HUES64 (cell line): ENCODE measurements around the gene C2orf42. TPM values are rescaled to one million over a fixed set of nuclear protein-coding genes. Genes with fewer than 3 reads are reported as not detected.
"Not testable (repeated sequence)": the region's sequence is repeated elsewhere in the genome, so short reads cannot be mapped to it uniquely, and the experiment has no call there.

ENCODE experiments used
- H3K27ac ChIP-seq: 2 replicates; pipeline ENCODE4 v1.7.0; 2013; ENCODE audit warnings: low read depth, low read length, inconsistent platforms
- H3K27me3 ChIP-seq: 2 replicates; pipeline ENCODE4 v1.6.1; 2013; ENCODE audit warnings: mild to moderate bottlenecking, low read length; ENCODE audit not compliant: insufficient read depth
- H3K36me3 ChIP-seq: 2 replicates; pipeline ENCODE4 v1.6.1; 2013; ENCODE audit warnings: mild to moderate bottlenecking, low read length; ENCODE audit not compliant: insufficient read depth
- H3K4me1 ChIP-seq: 2 replicates; pipeline ENCODE4 v1.6.1; 2013; ENCODE audit warnings: mild to moderate bottlenecking, low read length, moderate library complexity; ENCODE audit not compliant: insufficient read depth
- H3K4me3 ChIP-seq: 2 replicates; pipeline ENCODE4 v1.5.1; 2013; ENCODE audit warnings: mild to moderate bottlenecking, low read length, moderate library complexity
- H3K9ac ChIP-seq: 2 replicates; pipeline ENCODE4 v1.6.1; 2013; ENCODE audit warnings: mild to moderate bottlenecking, low read depth, low read length
- H3K9me3 ChIP-seq: 2 replicates; pipeline ENCODE4 v1.6.1; 2013; ENCODE audit warnings: low read depth, low read length; ENCODE audit not compliant: insufficient read depth
- WGBS: fragments of 150-250, 120-280 bp; methylation state at CpG from one replicate; pipeline ENCODE4 v1.1.7; 2013; ENCODE audit warnings: missing lambda C conversion rate; 5-methylcytosine and 5-hydroxymethylcytosine counted together
- polyA plus RNA-seq, 2 experiments: library from polyadenylated mRNA; stranded (reverse); fragments of 50-300 nt; gene quantifications; one replicate each; pipeline ENCODE4 v1.2.3, GENCODE V29; 2013

The C2orf42 gene
- polyA plus RNA-seq (2013, experiment 1 of 2), result 6.0 TPM
- 6.3 TPM for polyA plus RNA-seq (2013, experiment 2 of 2)

GRCh38 chr2:70190418-70191243 lies at the start of gene C2orf42:
C2orf42 (minus strand) TSS chr2:70191019; CDS start chr2:70181985, 9,034 bp downstream.
- H3K27ac ChIP-seq, result peak within 1 kb of the TSS; percentile 88
- H3K9me3 ChIP-seq, result no peaks in the 10 kb centered on the region
- peak within 1 kb of the TSS; percentile 80 for H3K4me3 ChIP-seq
- under 1% methylated on average over 60 of the region's 60 CpGs for WGBS
- H3K4me1 ChIP-seq, result no peaks in the 10 kb centered on the region
- H3K27me3 ChIP-seq, result no peaks in the 10 kb centered on the region
- H3K36me3 ChIP-seq, result no peaks in the 10 kb centered on the region; the same call in 1 of the 2 replicates
- peak within 1 kb of the TSS; percentile 83 for H3K9ac ChIP-seq

- H3K36me3 ChIP-seq, result peaks cover 61% of the 10 kb centered on the region
- H3K4me3 ChIP-seq, result no peak overlapping the region
- H3K9me3 ChIP-seq, result no peaks in the 10 kb centered on the region
- no peak overlapping the region for H3K27ac ChIP-seq
- no peak overlapping the region for H3K9ac ChIP-seq
- H3K27me3 ChIP-seq, result no peaks in the 10 kb centered on the region
- peaks cover 17% of the 10 kb centered on the region for H3K4me1 ChIP-seq
- 87% methylated on average over 2 of the region's 3 CpGs for WGBS
Measured at GRCh38 chr2:70240599-70240998, 49.8 kb upstream of the C2orf42 start.

DNA sequence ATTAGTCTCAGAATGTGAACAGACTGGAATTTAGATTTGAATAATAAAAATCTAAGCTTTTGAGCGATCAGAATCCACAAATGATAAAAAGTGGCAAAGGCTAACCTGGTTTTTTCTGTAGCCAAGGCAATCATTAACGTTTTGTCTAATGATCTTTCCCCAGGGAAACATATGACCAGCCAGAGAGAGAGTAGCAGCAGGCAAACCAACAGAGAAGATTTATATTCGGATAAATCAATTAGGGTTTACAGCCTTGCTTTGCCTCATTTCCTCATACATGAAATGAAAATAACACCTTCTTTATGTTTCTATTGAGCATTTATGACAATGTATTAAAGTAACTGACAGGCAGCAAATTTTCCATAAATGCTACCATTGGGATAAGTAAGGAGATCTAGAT lies 43.1 kb upstream of the C2orf42 start:
- Histone ChIP-seq H3K4me3 (no peak overlapping the region), H3K27ac (no peak overlapping the region), H3K4me1 (no peaks in the 10 kb centered on the region), H3K9ac (no peak overlapping the region), H3K36me3 (peaks cover 83% of the 10 kb centered on the region), H3K9me3 (no peaks in the 10 kb centered on the region), H3K27me3 (no peaks in the 10 kb centered on the region)
- WGBS, result 100% methylated on average over 3 of the region's 3 CpGs

- 96% methylated on average over 2 of the region's 2 CpGs for WGBS
- no peaks in the 10 kb centered on the region for H3K4me1 ChIP-seq
- no peaks in the 10 kb centered on the region for H3K27me3 ChIP-seq
- H3K27ac ChIP-seq, result no peak overlapping the region
- no peak overlapping the region for H3K4me3 ChIP-seq
- H3K36me3 ChIP-seq, result peaks cover 100% of the 10 kb centered on the region
- H3K9ac ChIP-seq, result no peak overlapping the region
- H3K9me3 ChIP-seq, result no peaks in the 10 kb centered on the region
Measured at GRCh38 chr2:70226781-70227180, 36.0 kb upstream of the C2orf42 start.

DNA sequence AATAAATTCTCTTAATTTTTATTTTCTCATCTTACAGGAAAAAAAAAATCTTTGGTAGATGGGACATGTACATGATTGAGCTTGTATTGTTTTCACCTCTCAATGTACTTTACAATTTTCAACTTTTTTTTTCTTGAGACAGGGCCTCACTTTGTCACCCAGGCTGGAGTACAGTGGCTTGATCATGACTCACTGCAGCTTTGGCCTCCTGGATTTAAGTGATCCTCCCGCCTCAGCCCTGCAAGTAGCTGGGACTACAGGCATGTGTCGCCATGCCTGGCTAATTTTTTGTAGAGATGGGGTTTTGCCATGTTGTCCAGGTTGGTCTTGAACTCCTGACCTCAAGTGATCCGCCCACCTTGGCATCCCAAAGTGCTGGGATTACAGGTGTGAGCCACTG lies 32.5 kb upstream of the C2orf42 start:
- H3K27ac ChIP-seq, H3K9me3 ChIP-seq, H3K4me1 ChIP-seq, H3K9ac ChIP-seq, H3K4me3 ChIP-seq, H3K27me3 ChIP-seq: not testable (repeated sequence)
- WGBS, result 94% methylated on average over 3 of the region's 3 CpGs
- H3K36me3 ChIP-seq, result peaks cover 99% of the 10 kb centered on the region

DNA sequence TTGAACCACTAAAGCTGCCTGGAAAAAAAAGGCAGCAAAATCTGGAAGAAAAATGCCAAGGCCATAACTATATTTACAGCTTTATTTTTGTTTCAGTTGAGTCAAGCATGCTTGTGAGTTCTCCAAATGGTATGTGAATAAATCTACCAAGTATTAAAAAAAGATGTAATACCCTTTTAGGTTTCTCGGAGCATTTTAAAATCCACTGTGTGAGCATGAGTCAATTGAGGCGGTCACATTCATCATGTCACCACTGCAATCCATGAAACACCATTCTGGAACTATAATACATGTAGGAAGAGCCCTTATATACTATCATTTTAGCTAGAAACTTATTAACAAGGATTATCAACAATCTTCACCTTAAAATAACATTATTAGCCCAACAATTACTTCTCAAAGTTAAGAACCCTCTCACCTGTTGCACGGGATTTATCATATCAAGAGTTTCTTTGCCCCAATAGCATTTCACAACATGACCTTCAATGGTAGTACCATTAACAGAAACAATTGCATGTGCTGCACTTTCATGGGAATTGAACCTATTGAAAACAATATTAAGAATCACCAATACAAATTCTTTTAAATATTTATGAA lies 24.2 kb upstream of the C2orf42 start:
- no peaks in the 10 kb centered on the region for H3K9me3 ChIP-seq
- WGBS, result 97% methylated on average over 3 of the region's 3 CpGs
- H3K36me3 ChIP-seq, result peaks cover 100% of the 10 kb centered on the region
- no peaks in the 10 kb centered on the region for H3K4me1 ChIP-seq
- H3K4me3 ChIP-seq, result no peak overlapping the region
- no peak overlapping the region for H3K27ac ChIP-seq
- no peaks in the 10 kb centered on the region for H3K27me3 ChIP-seq
- H3K9ac ChIP-seq, result no peak overlapping the region

DNA sequence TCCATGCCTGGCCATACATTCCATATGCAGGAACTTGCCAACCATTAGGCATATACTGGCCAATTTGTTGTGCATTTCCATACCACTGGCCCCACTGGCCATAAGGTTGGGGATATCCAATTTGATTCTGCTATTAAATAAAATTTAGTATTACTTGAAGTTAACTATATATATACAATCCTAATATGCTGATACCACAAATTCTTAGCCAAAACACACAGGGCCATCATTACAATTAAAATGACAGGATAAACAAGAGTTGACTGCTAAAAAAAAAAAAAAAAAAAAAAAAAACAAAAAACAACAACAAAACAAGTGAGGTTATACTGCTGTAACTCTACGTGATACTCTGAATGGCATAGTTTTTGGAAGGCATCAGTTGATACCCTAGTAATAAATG lies 23.5 kb upstream of the C2orf42 start:
- WGBS, result 100% methylated on average over 1 of the region's 1 CpG
- peaks cover 100% of the 10 kb centered on the region for H3K36me3 ChIP-seq

GRCh38 chr2:70212298-70212932 lies 21.6 kb upstream of the C2orf42 start:
- H3K9ac ChIP-seq, result no peak overlapping the region
- H3K4me1 ChIP-seq, result no peaks in the 10 kb centered on the region
- H3K4me3 ChIP-seq, result no peak overlapping the region
- WGBS, result 97% methylated on average over 3 of the region's 3 CpGs
- peaks cover 85% of the 10 kb centered on the region for H3K36me3 ChIP-seq
- no peak overlapping the region for H3K27ac ChIP-seq
- H3K9me3 ChIP-seq, result no peaks in the 10 kb centered on the region
- no peaks in the 10 kb centered on the region for H3K27me3 ChIP-seq

More for the DNA sequence above, 23.5 kb upstream of the C2orf42 start:
- Histone ChIP-seq H3K27ac (no peak overlapping the region), H3K9me3 (no peaks in the 10 kb centered on the region), H3K4me3 (no peak overlapping the region), H3K27me3 (no peaks in the 10 kb centered on the region), H3K9ac (no peak overlapping the region), H3K4me1 (no peaks in the 10 kb centered on the region)

DNA sequence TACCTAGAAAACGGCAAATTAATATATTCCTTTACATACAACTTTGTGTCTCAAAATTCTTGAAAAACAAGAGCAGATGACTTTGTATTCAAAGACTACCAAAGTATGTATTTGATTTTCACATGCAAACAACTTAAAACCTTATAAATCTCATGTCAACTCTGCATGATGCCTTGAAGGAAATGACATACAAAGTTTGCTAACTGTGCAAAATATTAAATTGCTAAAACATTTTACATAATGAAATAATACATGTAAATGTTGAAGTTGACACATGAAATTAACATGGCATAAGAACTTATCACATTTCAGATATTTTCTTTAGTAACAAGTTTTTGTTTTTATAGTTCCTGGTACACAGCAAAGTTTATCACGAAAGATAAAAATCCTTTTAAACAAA lies 20.8 kb upstream of the C2orf42 start:
- Histone ChIP-seq H3K9ac (no peak overlapping the region), H3K4me3 (no peak overlapping the region), H3K27me3 (no peaks in the 10 kb centered on the region), H3K27ac (no peak overlapping the region), H3K36me3 (peaks cover 77% of the 10 kb centered on the region), H3K4me1 (no peaks in the 10 kb centered on the region), H3K9me3 (no peaks in the 10 kb centered on the region)
- 98% methylated on average over 2 of the region's 2 CpGs for WGBS

GRCh38 chr2:70204452-70204851 lies 13.6 kb upstream of the C2orf42 start:
- no peak overlapping the region for H3K27ac ChIP-seq
- no peaks in the 10 kb centered on the region for H3K27me3 ChIP-seq
- H3K4me1 ChIP-seq, result no peaks in the 10 kb centered on the region
- WGBS, result 93% methylated on average over 8 of the region's 8 CpGs
- H3K9me3 ChIP-seq, result no peaks in the 10 kb centered on the region
- H3K36me3 ChIP-seq, result peaks cover 6% of the 10 kb centered on the region; the same call in 1 of the 2 replicates
- H3K9ac ChIP-seq, result no peak overlapping the region
- no peak overlapping the region for H3K4me3 ChIP-seq

- H3K27me3 ChIP-seq, result no peaks in the 10 kb centered on the region
- H3K36me3 ChIP-seq, result no peaks in the 10 kb centered on the region
- no peak overlapping the region for H3K9ac ChIP-seq
- H3K27ac ChIP-seq, result no peak overlapping the region
- no peaks in the 10 kb centered on the region for H3K9me3 ChIP-seq
- no peaks in the 10 kb centered on the region for H3K4me1 ChIP-seq
- no peak overlapping the region for H3K4me3 ChIP-seq
- 92% methylated on average over 5 of the region's 5 CpGs for WGBS
Measured at GRCh38 chr2:70203086-70203485, 12.3 kb upstream of the C2orf42 start.
